Natural killer cell treated with Interleukin-12 subunit alpha and Interleukin-12 subunit beta and Interleukin-15 and Interleukin-18, amount 100 ng/mL, for 72 hours (primary cell): ENCODE data around the gene NEU4. TPM values are rescaled to one million over a fixed set of nuclear protein-coding genes. Genes with fewer than 3 reads are reported as not detected.
"Not testable (repeated sequence)": the region's sequence is repeated elsewhere in the genome, so short reads cannot be mapped to it uniquely, and the experiment has no call there.

ENCODE experiments used
- ATAC-seq, 2 donors: fragments of 150-1000 bp; cut with Tn5 transposase in 1 of 2; sonication (Bioruptor Pico), chemical (Tn5 transposase) in 1 of 2; 2 replicates each; pipeline ENCODE4 v1.10.0; 2021
- DNase-seq: peaks from one replicate; pipeline ENCODE4 v3.0.0; 2022; ENCODE audit warnings: low spot score
- H3K27ac Mint-ChIP-seq, 2 donors: 1 replicate in 1 of 2; 2 replicates in 1 of 2; pipeline ENCODE4 v1.8.0; 2022; ENCODE audit warnings: mixed read lengths in 2 of 2, mild to moderate bottlenecking in 1 of 2, moderate library complexity in 1 of 2
- H3K27me3 Mint-ChIP-seq, 2 donors: 1 replicate in 1 of 2; 2 replicates in 1 of 2; pipeline ENCODE4 v1.8.0; 2022; ENCODE audit warnings: mixed read lengths in 2 of 2
- H3K36me3 Mint-ChIP-seq: one replicate; pipeline ENCODE4 v1.8.0; 2022; ENCODE audit warnings: mixed read lengths
- H3K4me1 Mint-ChIP-seq, 2 donors: 1 replicate in 1 of 2; 2 replicates in 1 of 2; pipeline ENCODE4 v1.8.0; 2022; ENCODE audit warnings: low read depth in 2 of 2, mixed read lengths in 2 of 2, mild to moderate bottlenecking in 1 of 2
- H3K4me3 Mint-ChIP-seq: one replicate; pipeline ENCODE4 v1.8.0; 2022; ENCODE audit warnings: mixed read lengths
- H3K9me3 Mint-ChIP-seq: 2 replicates; pipeline ENCODE4 v1.8.0; 2022; ENCODE audit warnings: mixed read lengths
- total RNA-seq, 2 donors: library from RNA; stranded (reverse); gene quantifications; one replicate each; pipeline ENCODE4 v1.2.3, GENCODE V29; 2022

Gene NEU4
- total RNA-seq, 2 donors from 2014 or later = 0.86 to 3.8 TPM

- Mint-ChIP-seq H3K9me3 (no peaks in the 10 kb centered on the region), H3K36me3 (no peaks in the 10 kb centered on the region), H3K27me3 (no peaks in the 10 kb centered on the region), H3K4me1 (peaks cover 7 to 12% of the 10 kb centered on the region in 2 donors), H3K27ac (peak overlapping the region in 1 of 2 donors; percentile 70), H3K4me3 (no peak overlapping the region)
- ATAC-seq (no peak), DNase-seq (no peak)
Measured at GRCh38 chr2:241770936-241771285, 38.1 kb upstream of the NEU4 start.

GRCh38 chr2:241771286-241772062, 37.5 kb upstream of the NEU4 start:
- no peak for ATAC-seq
- no peak overlapping the region for H3K4me3 Mint-ChIP-seq

DNA sequence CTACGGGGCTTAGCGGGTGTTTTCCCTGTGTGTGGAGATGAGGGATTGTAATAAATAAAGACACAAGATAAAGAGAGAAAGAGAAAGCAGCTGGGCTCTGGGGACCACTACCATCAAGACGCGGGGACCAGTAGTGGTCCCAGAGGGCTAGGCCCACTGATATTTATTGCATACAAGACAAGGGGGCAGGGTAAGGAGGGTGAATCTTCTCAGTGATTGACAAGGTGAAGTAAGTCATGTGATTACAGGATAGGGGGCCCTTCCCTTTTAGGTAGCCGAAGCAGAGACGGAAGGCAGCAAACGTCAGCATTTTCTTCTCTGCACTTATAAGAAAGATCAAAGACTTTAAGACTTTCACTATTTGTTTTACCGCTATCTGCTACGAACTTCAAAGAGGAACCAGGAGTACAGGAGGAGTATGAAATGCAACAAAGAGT, 36.9 kb upstream of the NEU4 start:
- DNase-seq (no peak), ATAC-seq (no peak)
- Mint-ChIP-seq H3K36me3 (no peaks in the 10 kb centered on the region), H3K4me1 (peaks cover 7 to 12% of the 10 kb centered on the region in 2 donors), H3K9me3 (no peaks in the 10 kb centered on the region), H3K27me3 (no peaks in the 10 kb centered on the region), H3K27ac (peak overlapping the region in 1 of 2 donors; percentile 70), H3K4me3 (peak overlapping the region; percentile 25)

More at GRCh38 chr2:241771286-241772062, 37.5 kb upstream of the NEU4 start:
- DNase-seq = no peak
- no peaks in the 10 kb centered on the region for H3K9me3 Mint-ChIP-seq
- no peaks in the 10 kb centered on the region for H3K27me3 Mint-ChIP-seq
- H3K4me1 Mint-ChIP-seq = peaks cover 7 to 12% of the 10 kb centered on the region in 2 donors
- no peaks in the 10 kb centered on the region for H3K36me3 Mint-ChIP-seq
- peak overlapping the region in 1 of 2 donors; percentile 70 for H3K27ac Mint-ChIP-seq

DNA sequence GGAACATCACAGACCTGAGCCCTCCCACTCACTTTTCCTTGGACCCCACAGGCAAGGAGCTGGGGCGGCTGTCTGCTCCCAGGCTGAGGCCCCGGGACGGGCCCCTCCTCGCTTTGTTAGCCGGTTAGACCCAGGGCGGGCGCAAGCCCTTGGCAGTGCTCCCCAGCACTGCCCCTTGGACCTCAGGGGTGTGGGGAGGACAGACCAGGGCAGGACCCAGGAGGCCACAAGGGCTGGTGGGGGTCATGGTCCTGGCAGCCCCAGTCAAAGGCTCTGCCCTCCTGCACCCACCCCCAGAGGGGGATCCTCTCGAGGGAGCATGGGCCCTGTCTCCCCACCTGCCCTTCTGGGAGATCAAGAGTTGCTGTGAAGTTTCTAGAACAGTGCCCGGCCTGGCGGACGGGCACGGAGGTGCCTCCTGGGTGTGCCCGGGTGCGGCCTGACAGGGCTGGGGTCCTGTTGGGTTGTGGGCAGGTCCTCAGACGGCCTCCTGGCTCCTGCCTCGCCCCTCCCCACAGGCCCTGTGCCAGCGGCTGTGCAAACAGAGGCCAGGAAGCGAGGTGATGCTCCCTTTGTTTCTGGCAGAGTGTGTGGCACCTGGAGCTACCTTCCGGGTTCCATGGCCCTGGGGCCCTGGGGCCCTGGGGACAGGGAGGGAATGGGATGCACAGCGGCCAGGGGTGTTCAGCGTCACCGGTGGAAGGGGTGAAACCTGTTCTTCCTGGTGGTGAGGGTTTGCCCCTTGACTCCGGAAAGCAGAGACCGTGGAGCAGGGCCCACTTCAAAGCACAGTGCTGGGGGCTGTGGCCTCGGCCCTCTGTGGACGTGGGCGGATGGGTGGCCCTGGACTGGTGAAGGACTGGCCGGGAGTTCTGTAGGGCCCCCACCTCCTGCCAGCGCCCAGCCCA, 35.2 kb upstream of the NEU4 start:
- Mint-ChIP-seq H3K27ac (no peak overlapping the region), H3K4me1 (peaks cover 7 to 15% of the 10 kb centered on the region in 2 donors), H3K9me3 (no peaks in the 10 kb centered on the region), H3K27me3 (no peaks in the 10 kb centered on the region), H3K4me3 (no peak overlapping the region), H3K36me3 (no peaks in the 10 kb centered on the region)
- DNase-seq = no peak
- ATAC-seq = peak in 1 of 2 donors; percentile 9

- H3K36me3 Mint-ChIP-seq = no peaks in the 10 kb centered on the region
- H3K27ac Mint-ChIP-seq = no peak overlapping the region
- no peaks in the 10 kb centered on the region for H3K27me3 Mint-ChIP-seq
- peaks cover 7 to 15% of the 10 kb centered on the region in 2 donors for H3K4me1 Mint-ChIP-seq
- no peak overlapping the region for H3K4me3 Mint-ChIP-seq
- ATAC-seq (no peak), DNase-seq (no peak)
- H3K9me3 Mint-ChIP-seq = no peaks in the 10 kb centered on the region
Measured at GRCh38 chr2:241774419-241775222, 34.4 kb upstream of the NEU4 start.

GRCh38 chr2:241775223-241776177, 33.5 kb upstream of the NEU4 start:
- Mint-ChIP-seq H3K4me3 (no peak overlapping the region), H3K4me1 (peaks cover 7 to 15% of the 10 kb centered on the region in 2 donors), H3K27me3 (no peaks in the 10 kb centered on the region), H3K9me3 (no peaks in the 10 kb centered on the region), H3K27ac (no peak overlapping the region), H3K36me3 (no peaks in the 10 kb centered on the region)
- peak; percentile 6 to 21 for ATAC-seq
- no peak for DNase-seq

DNA sequence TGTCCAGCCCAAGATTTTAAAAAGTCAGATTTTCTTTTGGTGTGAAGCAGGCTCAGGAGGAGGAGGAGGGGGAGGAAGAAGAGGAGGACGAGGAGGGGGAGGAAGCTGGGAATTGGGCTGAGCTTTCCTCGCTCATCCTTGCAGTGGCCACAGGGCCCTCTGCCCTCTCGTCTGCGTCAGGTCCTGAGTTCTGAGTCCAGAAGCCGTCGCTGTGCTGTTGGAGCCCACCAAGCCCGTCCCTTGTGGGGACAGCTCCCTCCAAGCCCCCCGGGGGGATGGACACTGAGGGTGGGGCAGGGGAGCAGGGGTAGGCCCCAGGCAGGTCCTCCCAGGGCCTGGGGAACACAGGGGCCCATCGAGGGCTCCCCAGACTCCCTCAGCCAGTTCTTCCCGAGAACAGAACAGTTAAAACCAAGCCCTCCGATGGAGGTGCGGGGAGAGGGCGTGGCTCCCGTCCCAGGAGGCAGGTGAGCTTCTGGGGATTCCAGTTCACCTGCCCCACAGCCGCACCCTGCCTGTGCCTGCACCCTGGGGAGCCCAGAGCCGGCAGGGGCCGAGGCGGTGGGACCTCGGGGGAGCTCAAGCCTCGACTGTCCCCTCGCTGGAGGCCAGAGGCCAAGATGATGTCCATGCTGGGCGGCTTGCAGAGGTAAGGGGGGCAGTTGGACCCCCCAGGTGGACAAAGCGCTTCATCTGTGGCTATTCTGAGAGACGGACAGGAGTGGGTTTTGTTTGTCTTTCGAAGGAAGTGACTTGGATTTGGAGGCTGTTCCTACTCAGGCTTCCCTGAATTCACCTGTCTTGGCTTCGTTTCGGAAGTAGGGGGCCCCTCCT, 32.4 kb upstream of the NEU4 start, which contains the start of gene GAL3ST2:
GAL3ST2 (plus strand) TSS at position 487 of the 834 bp plus-strand sequence; CDS start at position 621, 134 bp downstream.
- H3K27me3 Mint-ChIP-seq = no peaks in the 10 kb centered on the region
- DNase-seq = no peak
- peaks cover 7 to 13% of the 10 kb centered on the region in 2 donors for H3K4me1 Mint-ChIP-seq
- H3K9me3 Mint-ChIP-seq = no peaks in the 10 kb centered on the region
- no peak within 1 kb of the TSS for H3K4me3 Mint-ChIP-seq
- no peak within 1 kb of the TSS for H3K27ac Mint-ChIP-seq
- no peak for ATAC-seq
- H3K36me3 Mint-ChIP-seq = no peaks in the 10 kb centered on the region

DNA sequence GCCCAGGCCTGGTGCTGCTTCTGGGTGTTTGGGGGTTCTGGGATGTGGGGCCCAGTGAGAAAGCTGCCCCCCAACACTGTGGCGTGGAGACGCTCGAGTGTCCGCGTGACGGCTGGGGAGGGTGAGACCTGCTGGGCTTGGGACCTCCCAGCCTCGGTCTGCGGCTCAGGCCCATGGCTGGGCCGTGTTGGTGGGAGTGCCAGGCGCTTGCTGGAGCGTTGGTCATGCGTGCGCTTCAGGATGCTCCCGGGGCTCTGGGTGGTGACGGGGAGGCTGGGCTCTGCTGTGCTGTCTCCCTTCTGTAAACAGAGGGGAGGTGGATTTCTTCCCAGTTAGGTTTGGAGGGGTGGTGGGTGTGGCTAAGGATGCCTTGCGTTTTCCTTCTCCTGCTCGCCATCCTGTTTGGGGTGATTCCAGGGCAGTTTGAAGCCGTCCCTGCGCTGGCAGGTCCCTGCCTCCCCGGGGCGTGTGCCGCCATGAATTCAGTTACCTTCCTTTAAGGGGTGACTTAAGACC, 31.8 kb upstream of the NEU4 start:
- ATAC-seq = no peak
- no peaks in the 10 kb centered on the region for H3K9me3 Mint-ChIP-seq
- no peaks in the 10 kb centered on the region for H3K36me3 Mint-ChIP-seq
- DNase-seq = no peak
- H3K27ac Mint-ChIP-seq = no peak overlapping the region
- peaks cover 2 to 7% of the 10 kb centered on the region in 2 donors for H3K4me1 Mint-ChIP-seq
- H3K27me3 Mint-ChIP-seq = no peaks in the 10 kb centered on the region
- no peak overlapping the region for H3K4me3 Mint-ChIP-seq

DNA sequence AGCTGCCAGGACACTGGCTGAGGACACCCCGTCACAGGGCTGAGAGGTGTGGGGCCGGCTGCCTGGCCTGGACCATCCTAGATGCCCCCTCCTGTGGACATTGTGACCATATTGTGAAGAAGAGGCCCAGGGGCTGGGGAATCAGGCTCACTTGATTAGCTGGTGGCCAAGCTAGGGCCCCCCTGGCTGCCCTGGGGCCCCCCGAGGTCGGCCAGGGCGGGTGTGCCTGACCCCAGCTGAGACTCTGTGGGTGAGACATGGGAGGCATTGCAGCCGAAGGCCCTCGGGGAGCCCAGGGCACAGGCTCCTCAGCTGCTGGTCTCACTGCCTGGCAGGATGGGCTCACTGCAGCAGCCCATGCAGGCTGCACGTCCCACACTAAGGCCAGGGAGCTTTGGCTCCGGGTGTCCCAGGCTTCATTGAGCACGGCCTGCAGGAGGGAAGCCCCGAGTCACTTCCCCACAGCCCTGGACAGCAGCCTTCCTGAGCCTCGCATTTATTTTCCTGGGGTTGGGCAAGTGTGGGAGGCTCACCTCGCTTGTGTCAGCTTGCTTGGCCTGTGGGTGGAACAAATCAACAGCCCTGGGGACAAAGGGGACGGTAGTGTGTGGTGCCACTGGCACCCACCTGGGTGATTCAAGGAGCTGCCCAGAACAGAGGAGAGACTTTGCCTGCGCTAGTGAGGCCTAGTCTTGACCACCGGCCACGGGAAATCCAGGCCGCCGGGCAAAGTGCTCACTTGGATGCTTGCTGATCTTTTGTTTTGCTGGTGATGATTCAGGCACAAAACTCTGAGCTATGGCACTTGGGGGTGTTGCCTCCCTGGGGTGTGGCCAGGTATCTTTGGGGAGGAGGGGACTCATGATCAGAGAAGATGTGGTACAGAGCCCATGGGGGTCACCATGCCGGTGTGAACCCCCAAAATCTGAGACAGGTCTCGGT, 31.0 kb upstream of the NEU4 start:
- DNase-seq (no peak), ATAC-seq (no peak)
- H3K4me3 Mint-ChIP-seq = no peak overlapping the region
- peaks cover 0 to 6% of the 10 kb centered on the region in 2 donors for H3K4me1 Mint-ChIP-seq
- no peak overlapping the region for H3K27ac Mint-ChIP-seq
- H3K27me3 Mint-ChIP-seq = no peaks in the 10 kb centered on the region
- no peaks in the 10 kb centered on the region for H3K36me3 Mint-ChIP-seq
- H3K9me3 Mint-ChIP-seq = no peaks in the 10 kb centered on the region

DNA sequence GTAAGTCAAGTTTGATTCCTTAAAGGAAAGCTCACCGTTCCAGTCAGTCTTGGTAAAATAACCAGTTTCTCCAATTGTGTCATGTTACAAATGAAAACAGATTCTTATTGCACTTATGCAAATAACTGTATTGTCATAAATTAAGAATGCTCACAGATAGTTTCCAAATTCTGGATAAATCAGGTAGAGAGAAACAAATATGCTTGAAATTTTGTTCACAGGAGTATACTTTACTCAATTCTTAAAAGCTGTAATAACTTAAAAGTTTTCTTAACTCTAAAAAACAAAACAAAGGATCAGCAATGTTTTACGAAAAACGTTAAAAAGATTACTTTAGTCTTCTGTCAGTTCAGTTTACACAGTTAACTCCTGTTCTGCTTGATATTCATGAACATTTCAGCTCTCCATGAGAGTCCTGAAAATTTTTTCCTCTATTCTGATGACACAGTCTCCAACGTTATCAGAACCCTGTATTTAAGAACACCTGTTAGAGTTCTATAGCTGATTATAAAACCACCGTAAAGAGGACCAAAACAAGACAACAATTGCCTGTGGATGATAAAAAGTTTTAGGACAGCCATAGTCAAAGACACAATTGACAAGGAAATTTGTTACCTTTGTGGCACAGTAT, 27.9 kb upstream of the NEU4 start:
- Mint-ChIP-seq H3K36me3 (no peaks in the 10 kb centered on the region), H3K9me3 (no peaks in the 10 kb centered on the region), H3K27ac (no peak overlapping the region), H3K4me3 (no peak overlapping the region), H3K27me3 (no peaks in the 10 kb centered on the region), H3K4me1 (peaks cover 0 to 8% of the 10 kb centered on the region in 2 donors)
- no peak for DNase-seq
- no peak for ATAC-seq

DNA sequence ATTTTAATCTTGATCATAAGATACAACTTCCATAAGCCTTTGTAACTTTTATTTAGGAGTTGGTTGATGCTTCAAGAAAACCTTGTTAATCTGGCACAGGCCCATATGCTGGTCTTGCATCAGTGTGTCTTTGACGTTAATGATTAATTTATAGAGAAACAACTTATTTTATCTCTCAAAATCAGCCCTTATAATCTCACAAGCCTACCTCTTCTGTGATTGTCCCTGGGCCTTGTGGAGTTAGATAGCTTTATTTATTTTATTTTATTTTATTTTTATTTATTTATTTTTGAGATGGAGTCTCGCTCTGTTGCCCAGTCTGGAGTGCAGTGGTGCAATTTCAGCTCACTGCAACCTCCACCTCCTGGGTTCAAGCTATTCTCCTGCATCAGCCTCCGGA, 26.9 kb upstream of the NEU4 start:
- H3K4me3 Mint-ChIP-seq, H3K9me3 Mint-ChIP-seq, H3K27me3 Mint-ChIP-seq, DNase-seq, H3K36me3 Mint-ChIP-seq, ATAC-seq, H3K27ac Mint-ChIP-seq: not testable (repeated sequence)
- H3K4me1 Mint-ChIP-seq = peaks cover 4 to 14% of the 10 kb centered on the region in 2 donors
